ENCODE results near the gene ZGPAT.

ZGPAT gene

DNA sequence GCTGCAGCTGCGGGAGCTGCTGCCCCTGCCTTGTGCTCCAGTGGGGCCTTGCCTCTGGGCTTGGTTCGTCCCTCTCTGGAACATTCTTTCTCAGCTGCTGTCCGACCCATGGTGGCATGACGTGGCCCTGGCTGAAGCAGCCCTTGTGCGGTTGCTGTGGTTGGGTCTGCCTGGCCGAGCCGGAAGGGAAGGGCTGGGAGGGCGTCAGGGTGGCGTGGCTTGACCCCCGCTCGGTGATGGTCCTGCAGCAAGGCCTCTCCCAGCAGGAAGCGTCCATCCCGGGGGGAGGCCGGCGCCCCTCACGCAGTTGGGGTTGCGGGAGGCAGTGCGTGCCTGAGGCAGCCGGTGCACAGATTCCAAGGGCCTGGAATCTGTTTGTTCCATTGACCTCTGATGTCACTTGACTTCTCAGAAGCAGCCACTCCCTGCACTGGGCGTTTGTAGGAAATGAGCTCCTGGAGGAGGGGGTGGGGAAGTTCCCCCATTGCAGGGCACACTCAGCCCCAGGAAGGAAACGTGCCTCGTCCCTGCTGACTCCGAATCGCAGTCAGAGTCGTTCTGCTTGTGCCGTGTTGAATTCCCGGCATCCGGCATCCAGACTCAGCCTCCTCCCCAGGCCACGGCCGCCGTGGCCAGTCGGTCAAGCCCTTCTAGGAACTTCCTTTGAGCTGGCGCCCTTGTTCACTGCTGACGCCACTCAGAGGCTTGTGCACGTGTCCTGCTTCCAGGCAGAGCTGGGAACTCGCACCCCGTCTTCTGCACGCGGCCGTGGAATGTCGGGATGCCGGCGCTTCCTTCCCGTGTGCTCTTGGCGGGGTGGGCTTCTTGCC, 21.1 kb upstream of the ZGPAT start:
- Histone ChIP-seq H2AFZ (ENCODE audit: low read length) (peak overlapping the region; percentile 62), H3K4me3 (ENCODE audit: low read length in 2 of 2) (no peak overlapping the region), H2BK120ac (ENCODE audit: low read depth, low read length) (no peak overlapping the region), H3K27ac (replicated peaks; ENCODE audit: low read length) (peak overlapping the region; percentile 49), H3K4ac (ENCODE audit: low read length) (peak overlapping the region; percentile 4), H3K9me3 (replicated peaks in 1 of 2; ENCODE audit: control insufficient read depth in 2 of 2, insufficient read depth in 1 of 2, low read depth in 1 of 2, low read length in 2 of 2) (peaks cover 0 to 4% of the 10 kb centered on the region in 2 donors), H3K4me1 (ENCODE audit: control insufficient read depth in 2 of 2, insufficient read depth in 1 of 2, low read depth in 1 of 2, low read length in 2 of 2) (peaks cover 14 to 17% of the 10 kb centered on the region in 2 donors), H3K18ac (ENCODE audit: low read length) (peak overlapping the region; percentile 93), H3K14ac (ENCODE audit: low read length) (peak overlapping the region; percentile 25), H3K23ac (ENCODE audit: low read depth, low read length, poor library complexity) (peak overlapping the region; percentile 58), H3K79me1 (ENCODE audit: low read depth, low read length) (peaks cover 2% of the 10 kb centered on the region), H3K4me2 (ENCODE audit: insufficient read depth, low read length, poor library complexity, severe bottlenecking) (no peak overlapping the region), H2BK5ac (ENCODE audit: low read length) (peak overlapping the region; percentile 97), H3K27me3 (ENCODE audit: control insufficient read depth in 3 of 3, insufficient read depth in 3 of 3, low read depth in 1 of 3, low read length in 3 of 3) (no peaks in the 10 kb centered on the region), H4K91ac (ENCODE audit: low read depth, low read length, poor library complexity) (no peak overlapping the region), H3K36me3 (replicated peaks in 1 of 2; ENCODE audit: control insufficient read depth in 2 of 2, insufficient read depth in 2 of 2, low read length in 2 of 2) (peaks cover 2 to 19% of the 10 kb centered on the region in 2 donors), H2BK15ac (ENCODE audit: low read length) (peak overlapping the region; percentile 49), H2BK12ac (ENCODE audit: low read length) (peak overlapping the region; percentile 30), H4K8ac (ENCODE audit: low read depth, low read length) (peak overlapping the region; percentile 70), H3K9ac (ENCODE audit: low read depth, low read length, poor library complexity) (peak overlapping the region; percentile 88), H2AK5ac (ENCODE audit: low read depth, low read length) (peak overlapping the region; percentile 96)
- DNase-seq (ENCODE audit: low spot score), result no peak
- WGBS, 2 donors (ENCODE audit: extremely low coverage in 2 of 2, insufficient read length in 2 of 2, insufficient replicate concordance in 1 of 2), result no CpG with 5 or more reads among the region's 45 CpGs

DNA sequence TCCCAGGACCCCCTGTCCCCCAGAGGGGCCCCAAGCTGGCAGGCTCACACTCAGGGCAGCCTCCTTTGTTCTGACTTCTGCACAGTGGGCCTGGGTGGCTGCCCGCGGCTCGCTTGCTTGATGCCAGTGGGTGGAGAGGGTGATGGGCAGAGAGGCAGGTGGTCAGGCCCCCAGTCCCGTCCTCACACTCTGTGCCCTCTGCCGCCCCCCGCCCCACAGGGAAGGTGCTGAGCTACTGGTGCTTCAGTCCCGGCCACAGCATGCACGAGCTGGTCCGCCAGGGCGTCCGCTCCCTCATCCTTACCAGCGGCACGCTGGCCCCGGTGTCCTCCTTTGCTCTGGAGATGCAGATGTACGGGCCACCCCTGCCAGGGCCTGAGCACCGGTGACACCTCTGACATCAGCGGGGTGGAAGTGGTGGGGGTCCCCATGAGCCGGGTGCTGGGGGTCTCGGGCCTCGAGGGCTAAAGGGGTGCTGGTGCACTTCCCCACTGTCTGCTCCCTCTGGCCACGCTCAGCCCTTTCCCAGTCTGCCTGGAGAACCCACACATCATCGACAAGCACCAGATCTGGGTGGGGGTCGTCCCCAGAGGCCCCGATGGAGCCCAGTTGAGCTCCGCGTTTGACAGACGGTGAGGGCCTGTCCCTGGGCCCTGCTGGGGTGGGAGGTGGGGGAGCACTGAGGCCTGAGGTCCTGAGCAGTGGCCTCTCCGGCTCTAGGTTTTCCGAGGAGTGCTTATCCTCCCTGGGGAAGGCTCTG, 20.2 kb upstream of the ZGPAT start:
- no peaks in the 10 kb centered on the region for H3K27me3 ChIP-seq (ENCODE audit: control insufficient read depth in 3 of 3, insufficient read depth in 3 of 3, low read depth in 1 of 3, low read length in 3 of 3)
- no peak overlapping the region for H4K8ac ChIP-seq (ENCODE audit: low read depth, low read length)
- peak overlapping the region; percentile 60 for H3K9ac ChIP-seq (ENCODE audit: low read depth, low read length, poor library complexity)
- H3K14ac ChIP-seq (ENCODE audit: low read length), result peak overlapping the region; percentile 82
- no CpG with 5 or more reads among the region's 29 CpGs for WGBS, 2 donors (ENCODE audit: extremely low coverage in 2 of 2, insufficient read length in 2 of 2, insufficient replicate concordance in 1 of 2)
- peak overlapping the region; percentile 70 for H3K18ac ChIP-seq (ENCODE audit: low read length)
- peak overlapping the region; percentile 96 for H2BK120ac ChIP-seq (ENCODE audit: low read depth, low read length)
- H4K91ac ChIP-seq (ENCODE audit: low read depth, low read length, poor library complexity), result no peak overlapping the region
- peak overlapping the region; percentile 49 for H2BK15ac ChIP-seq (ENCODE audit: low read length)
- peak overlapping the region; percentile 43 for H3K23ac ChIP-seq (ENCODE audit: low read depth, low read length, poor library complexity)
- H2AK5ac ChIP-seq (ENCODE audit: low read depth, low read length), result peak overlapping the region; percentile 92
- peaks cover 2% of the 10 kb centered on the region for H3K79me1 ChIP-seq (ENCODE audit: low read depth, low read length)
- H2BK5ac ChIP-seq (ENCODE audit: low read length), result peak overlapping the region; percentile 88
- H3K4me2 ChIP-seq (ENCODE audit: insufficient read depth, low read length, poor library complexity, severe bottlenecking), result no peak overlapping the region
- no peak overlapping the region for H2BK12ac ChIP-seq (ENCODE audit: low read length)
- H3K36me3 ChIP-seq (replicated peaks in 1 of 2; ENCODE audit: control insufficient read depth in 2 of 2, insufficient read depth in 2 of 2, low read length in 2 of 2), result peaks cover 0 to 14% of the 10 kb centered on the region in 2 donors
- H2AFZ ChIP-seq (ENCODE audit: low read length), result no peak overlapping the region
- H3K4me1 ChIP-seq (ENCODE audit: control insufficient read depth in 2 of 2, insufficient read depth in 1 of 2, low read depth in 1 of 2, low read length in 2 of 2), result peaks cover 13 to 17% of the 10 kb centered on the region in 2 donors
- H3K9me3 ChIP-seq (replicated peaks in 1 of 2; ENCODE audit: control insufficient read depth in 2 of 2, insufficient read depth in 1 of 2, low read depth in 1 of 2, low read length in 2 of 2), result peaks cover 0 to 1% of the 10 kb centered on the region in 2 donors
- no peak overlapping the region for H3K4ac ChIP-seq (ENCODE audit: low read length)
- H3K4me3 ChIP-seq (ENCODE audit: low read length in 2 of 2), result no peak overlapping the region
- no peak overlapping the region for H3K27ac ChIP-seq (replicated peaks; ENCODE audit: low read length)
- no peak for DNase-seq (ENCODE audit: low spot score)

DNA sequence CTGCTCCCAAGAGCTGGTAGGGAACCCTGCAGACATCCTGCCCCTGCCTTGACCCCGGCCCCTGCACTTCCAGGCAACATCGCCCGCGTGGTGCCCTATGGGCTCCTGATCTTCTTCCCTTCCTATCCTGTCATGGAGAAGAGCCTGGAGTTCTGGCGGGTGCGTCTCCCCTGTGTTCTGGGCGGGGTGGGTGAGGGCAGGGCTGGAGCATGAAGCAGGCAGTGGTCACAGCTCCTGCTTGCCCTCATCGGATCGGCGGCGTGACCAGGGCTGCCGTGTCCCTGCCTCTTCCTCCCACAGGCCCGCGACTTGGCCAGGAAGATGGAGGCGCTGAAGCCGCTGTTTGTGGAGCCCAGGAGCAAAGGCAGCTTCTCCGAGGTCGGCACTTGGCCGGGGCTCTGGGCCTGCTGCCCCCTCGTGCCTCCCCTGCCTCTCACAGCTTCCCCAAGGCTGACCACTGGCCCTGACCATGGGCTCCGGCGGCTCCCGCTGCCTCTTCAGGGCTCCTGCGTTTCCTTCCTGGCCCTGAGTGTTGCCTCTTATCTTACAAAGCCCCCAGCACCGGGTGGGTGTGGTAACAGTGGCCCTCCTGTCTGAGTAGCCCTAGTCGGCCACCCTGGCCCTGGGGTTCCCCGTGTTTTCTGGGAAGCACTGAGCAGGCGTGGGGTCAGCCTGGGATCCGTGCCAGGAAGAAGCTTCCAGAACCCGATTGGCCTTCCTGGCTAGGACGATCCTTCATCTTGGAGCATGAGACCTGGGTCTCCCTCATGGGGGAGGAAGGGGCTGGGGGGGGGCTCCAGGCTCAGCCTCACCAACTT, 19.4 kb upstream of the ZGPAT start:
- H3K18ac ChIP-seq (ENCODE audit: low read length), result peak overlapping the region; percentile 64
- no peak overlapping the region for H3K27ac ChIP-seq (replicated peaks; ENCODE audit: low read length)
- H3K9me3 ChIP-seq (replicated peaks in 1 of 2; ENCODE audit: control insufficient read depth in 2 of 2, insufficient read depth in 1 of 2, low read depth in 1 of 2, low read length in 2 of 2), result peaks cover 0 to 1% of the 10 kb centered on the region in 2 donors
- peak overlapping the region; percentile 21 for H3K14ac ChIP-seq (ENCODE audit: low read length)
- peaks cover 0 to 9% of the 10 kb centered on the region in 2 donors for H3K36me3 ChIP-seq (replicated peaks in 1 of 2; ENCODE audit: control insufficient read depth in 2 of 2, insufficient read depth in 2 of 2, low read length in 2 of 2)
- H2BK5ac ChIP-seq (ENCODE audit: low read length), result no peak overlapping the region
- H2BK120ac ChIP-seq (ENCODE audit: low read depth, low read length), result no peak overlapping the region
- no peak overlapping the region for H3K4me3 ChIP-seq (ENCODE audit: low read length in 2 of 2)
- peak overlapping the region; percentile 80 for H3K23ac ChIP-seq (ENCODE audit: low read depth, low read length, poor library complexity)
- no peaks in the 10 kb centered on the region for H3K27me3 ChIP-seq (ENCODE audit: control insufficient read depth in 3 of 3, insufficient read depth in 3 of 3, low read depth in 1 of 3, low read length in 3 of 3)
- no peak overlapping the region for H4K91ac ChIP-seq (ENCODE audit: low read depth, low read length, poor library complexity)
- no peak overlapping the region for H3K9ac ChIP-seq (ENCODE audit: low read depth, low read length, poor library complexity)
- H3K4ac ChIP-seq (ENCODE audit: low read length), result peak overlapping the region; percentile 66
- WGBS, 2 donors (ENCODE audit: extremely low coverage in 2 of 2, insufficient read length in 2 of 2, insufficient replicate concordance in 1 of 2), result no CpG with 5 or more reads among the region's 31 CpGs
- DNase-seq (ENCODE audit: low spot score), result no peak
- peaks cover 12 to 17% of the 10 kb centered on the region in 2 donors for H3K4me1 ChIP-seq (ENCODE audit: control insufficient read depth in 2 of 2, insufficient read depth in 1 of 2, low read depth in 1 of 2, low read length in 2 of 2)
- H2AFZ ChIP-seq (ENCODE audit: low read length), result no peak overlapping the region
- H2AK5ac ChIP-seq (ENCODE audit: low read depth, low read length), result no peak overlapping the region
- H2BK15ac ChIP-seq (ENCODE audit: low read length), result no peak overlapping the region
- no peak overlapping the region for H4K8ac ChIP-seq (ENCODE audit: low read depth, low read length)
- peaks cover 2% of the 10 kb centered on the region for H3K79me1 ChIP-seq (ENCODE audit: low read depth, low read length)
- H2BK12ac ChIP-seq (ENCODE audit: low read length), result no peak overlapping the region
- no peak overlapping the region for H3K4me2 ChIP-seq (ENCODE audit: insufficient read depth, low read length, poor library complexity, severe bottlenecking)

Data from neuronal stem cell (in vitro differentiated cells).